ENCODE results near the gene KRT26.

Gene KRT26

DNA sequence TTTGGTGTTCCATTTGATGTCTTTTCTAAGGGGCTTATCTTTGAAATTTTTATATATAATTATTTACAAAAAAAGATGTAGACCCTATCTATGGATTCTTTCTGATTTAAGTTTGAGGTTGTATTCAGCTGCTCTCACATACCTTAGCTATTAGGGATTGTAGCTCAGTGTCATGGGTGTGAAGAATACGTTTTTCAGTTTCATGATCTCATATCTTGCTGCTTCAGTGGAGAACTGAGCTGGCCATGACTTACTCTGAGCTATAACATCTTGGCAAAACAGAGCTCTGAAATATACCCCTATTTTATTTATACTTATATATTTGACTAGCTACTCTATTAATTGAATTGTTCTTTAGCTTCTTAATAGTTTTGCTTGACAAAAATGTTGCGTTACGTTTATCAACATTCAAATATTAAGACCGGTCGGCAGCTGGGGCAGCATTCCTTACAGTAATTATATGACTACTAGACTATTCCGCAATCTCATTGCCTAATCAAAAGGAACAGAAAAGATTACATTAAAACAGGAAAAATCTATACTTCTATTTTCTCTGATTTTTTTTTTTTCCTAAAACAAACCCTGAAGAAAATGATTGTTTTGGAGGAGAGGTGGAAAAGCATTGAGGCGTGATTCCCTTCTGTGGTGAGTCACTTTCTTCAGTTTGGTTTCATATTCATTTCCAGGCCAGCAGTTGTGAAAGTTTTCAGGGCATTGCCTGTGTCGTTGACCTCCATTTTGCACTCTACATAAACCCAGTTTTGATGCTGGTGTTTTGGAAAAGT lies 44.4 kb downstream of the KRT26 start:
- DNase-seq (ENCODE audit: low read depth, low spot score), result no peak

DNA sequence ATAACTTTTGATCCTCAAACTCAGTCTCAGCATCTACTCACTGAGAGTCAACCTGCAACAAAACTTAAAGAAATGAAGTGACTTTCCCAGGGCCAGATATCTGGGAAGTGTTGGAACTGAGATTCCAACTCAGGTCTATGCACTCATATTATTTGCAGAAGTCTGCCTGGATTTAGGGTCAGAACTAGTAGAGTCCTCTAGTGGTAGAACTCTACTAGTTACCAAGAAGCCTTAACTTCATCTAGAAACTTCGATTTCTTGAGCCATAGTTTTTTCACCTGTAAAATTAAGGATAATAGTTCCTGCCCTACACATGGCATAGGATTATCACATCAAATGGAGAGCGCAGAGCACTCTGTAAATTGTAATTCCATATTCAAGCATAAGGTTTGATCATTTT lies 45.1 kb downstream of the KRT26 start:
- DNase-seq (ENCODE audit: low read depth, low spot score), result no peak

GRCh38 chr17:40724656-40725055 lies 47.3 kb downstream of the KRT26 start:
- DNase-seq (ENCODE audit: low read depth, low spot score), result no peak

DNA sequence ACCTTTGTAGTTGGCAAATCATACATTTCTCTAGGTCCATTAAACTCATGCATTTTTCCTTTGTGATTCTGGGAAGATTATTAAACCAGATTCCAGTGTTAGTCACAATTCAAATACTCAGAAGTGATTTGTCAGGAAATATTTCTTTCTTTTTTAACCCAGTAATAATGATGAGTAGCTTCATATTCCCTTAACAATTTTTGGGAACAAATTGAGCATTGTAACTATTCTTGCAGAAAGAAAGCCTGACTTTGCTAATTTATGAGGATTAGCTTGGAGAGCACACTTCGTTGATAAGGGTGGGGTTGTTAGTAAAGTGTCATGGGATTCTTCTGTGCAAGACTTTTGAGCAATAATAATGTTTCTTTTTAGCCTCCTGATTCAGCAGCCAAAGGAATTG lies 49.8 kb downstream of the KRT26 start:
- no peak for DNase-seq (ENCODE audit: low read depth, low spot score)

GRCh38 chr17:40720899-40721298 lies 51.1 kb downstream of the KRT26 start:
- DNase-seq (ENCODE audit: low read depth, low spot score), result no peak

- DNase-seq (ENCODE audit: low read depth, low spot score), result no peak
Observed at GRCh38 chr17:40718930-40719329, 53.1 kb downstream of the KRT26 start.

GRCh38 chr17:40717776-40718175 lies 54.2 kb downstream of the KRT26 start:
- no peak for DNase-seq (ENCODE audit: low read depth, low spot score)
